Activated naive CD8-positive, alpha-beta T cell (primary cell): ENCODE measurements around the gene RPL34.
"Not testable (repeated sequence)": the region's sequence is repeated elsewhere in the genome, so short reads cannot be mapped to it uniquely, and the experiment has no call there.

Experiments
- H3K27ac Mint-ChIP-seq: one replicate; pipeline ENCODE4 v1.8.0; 2021; ENCODE audit warnings: mixed read lengths
- H3K27me3 Mint-ChIP-seq: one replicate; pipeline ENCODE4 v1.8.0; 2021; ENCODE audit warnings: mixed read lengths
- H3K36me3 Mint-ChIP-seq: one replicate; pipeline ENCODE4 v1.8.0; 2021; ENCODE audit warnings: mixed read lengths
- H3K4me1 Mint-ChIP-seq: one replicate; pipeline ENCODE4 v1.8.0; 2021; ENCODE audit warnings: low read depth, mixed read lengths
- H3K4me3 Mint-ChIP-seq: one replicate; pipeline ENCODE4 v1.8.0; 2021; ENCODE audit warnings: mild to moderate bottlenecking, mixed read lengths
- H3K9me3 Mint-ChIP-seq: one replicate; pipeline ENCODE4 v1.8.0; 2021; ENCODE audit warnings: low read depth, mixed read lengths

Gene RPL34

GRCh38 chr4:108620101-108620932 is at the start of gene RPL34:
Gene RPL34, plus strand, starts transcription at chr4:108620576. Its CDS starts 1,384 bp downstream, at chr4:108621960.
- H3K27me3 Mint-ChIP-seq = no peaks in the 10 kb centered on the region
- no peaks in the 10 kb centered on the region for H3K9me3 Mint-ChIP-seq
- peak within 1 kb of the TSS; percentile 100 for H3K4me3 Mint-ChIP-seq
- peak within 1 kb of the TSS; percentile 98 for H3K27ac Mint-ChIP-seq
- peaks cover 45% of the 10 kb centered on the region for H3K36me3 Mint-ChIP-seq
- peaks cover 62% of the 10 kb centered on the region for H3K4me1 Mint-ChIP-seq

- Mint-ChIP-seq H3K27ac (peak overlapping the region; percentile 2), H3K36me3 (peaks cover 2% of the 10 kb centered on the region), H3K4me1 (peaks cover 45% of the 10 kb centered on the region), H3K4me3 (no peak overlapping the region), H3K27me3 (no peaks in the 10 kb centered on the region), H3K9me3 (peaks cover 3% of the 10 kb centered on the region)
These were observed 49.3 kb upstream of the RPL34 start for GRCh38 chr4:108570993-108571569.

DNA sequence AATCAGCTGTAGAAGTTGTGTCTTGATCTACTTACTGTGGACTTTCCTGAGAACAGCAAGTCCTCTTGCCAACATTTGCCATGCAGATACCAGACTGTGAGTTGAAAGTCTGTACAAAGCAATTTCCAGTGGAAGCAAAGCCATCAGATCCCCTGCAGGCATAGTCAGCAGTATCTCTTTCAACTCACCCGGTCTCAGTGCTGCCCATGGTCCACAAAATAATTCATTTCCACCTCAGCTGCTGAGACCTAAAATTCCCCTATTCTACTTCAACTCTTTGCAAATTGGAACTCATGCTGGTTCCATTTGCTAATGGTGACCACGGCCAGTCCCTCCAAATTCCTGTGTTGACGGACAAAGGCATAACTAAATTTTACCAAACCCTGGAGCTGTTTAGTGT is 46.0 kb upstream of the RPL34 start:
- Mint-ChIP-seq H3K27me3 (no peaks in the 10 kb centered on the region), H3K27ac (no peak overlapping the region), H3K9me3 (peaks cover 2% of the 10 kb centered on the region), H3K4me1 (peaks cover 26% of the 10 kb centered on the region), H3K4me3 (no peak overlapping the region), H3K36me3 (peaks cover 2% of the 10 kb centered on the region)

DNA sequence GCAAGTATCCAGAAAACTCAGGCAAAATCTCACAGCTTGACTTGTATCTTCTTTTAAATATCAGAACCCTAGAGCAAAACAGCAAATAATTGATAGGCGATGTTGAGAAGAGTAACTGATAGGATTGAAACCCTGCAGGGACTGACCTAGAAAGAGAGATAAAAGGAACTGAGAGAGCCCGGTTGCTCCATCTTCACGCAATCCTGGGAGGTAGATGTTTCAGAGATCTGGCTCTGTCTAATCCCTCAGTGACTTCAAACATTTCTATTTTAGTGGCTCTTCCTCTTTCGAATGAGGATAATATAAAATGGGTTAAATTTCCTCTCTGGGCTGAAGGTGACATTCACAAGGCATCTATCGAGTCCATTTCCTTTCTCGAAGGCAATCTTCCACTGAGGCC is 39.3 kb upstream of the RPL34 start:
- H3K27me3 Mint-ChIP-seq = no peaks in the 10 kb centered on the region
- no peak overlapping the region for H3K4me3 Mint-ChIP-seq
- H3K27ac Mint-ChIP-seq = no peak overlapping the region
- H3K36me3 Mint-ChIP-seq = no peaks in the 10 kb centered on the region
- no peaks in the 10 kb centered on the region for H3K9me3 Mint-ChIP-seq
- H3K4me1 Mint-ChIP-seq = peaks cover 3% of the 10 kb centered on the region

DNA sequence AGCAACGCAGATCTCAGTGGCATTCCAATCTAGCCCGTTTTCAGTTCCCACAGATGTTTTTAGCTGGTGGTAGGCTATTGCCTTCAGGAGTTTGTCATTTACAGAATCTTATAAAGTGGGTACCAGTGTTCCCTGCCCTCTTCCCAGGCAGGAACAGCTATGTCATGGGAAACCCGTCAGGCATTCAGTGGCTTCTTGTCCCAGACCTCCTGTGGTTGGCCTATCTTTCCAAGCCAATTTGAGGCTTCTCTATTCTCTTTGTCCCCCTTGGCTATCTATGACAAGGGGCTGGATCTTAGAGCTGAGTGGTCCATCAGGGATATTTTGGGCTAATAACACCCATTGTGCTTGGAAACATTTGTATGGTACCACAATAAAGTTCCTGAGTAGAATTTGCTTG is 33.6 kb upstream of the RPL34 start:
- H3K4me3 Mint-ChIP-seq = no peak overlapping the region
- no peaks in the 10 kb centered on the region for H3K4me1 Mint-ChIP-seq
- H3K27ac Mint-ChIP-seq = no peak overlapping the region
- peaks cover 6% of the 10 kb centered on the region for H3K36me3 Mint-ChIP-seq
- H3K9me3 Mint-ChIP-seq = no peaks in the 10 kb centered on the region
- H3K27me3 Mint-ChIP-seq = no peaks in the 10 kb centered on the region

GRCh38 chr4:108588878-108589277 is 31.5 kb upstream of the RPL34 start:
- H3K27ac Mint-ChIP-seq = no peak overlapping the region
- H3K4me3 Mint-ChIP-seq = no peak overlapping the region
- H3K27me3 Mint-ChIP-seq = no peaks in the 10 kb centered on the region
- H3K9me3 Mint-ChIP-seq = no peaks in the 10 kb centered on the region
- peaks cover 9% of the 10 kb centered on the region for H3K36me3 Mint-ChIP-seq
- peaks cover 2% of the 10 kb centered on the region for H3K4me1 Mint-ChIP-seq

DNA sequence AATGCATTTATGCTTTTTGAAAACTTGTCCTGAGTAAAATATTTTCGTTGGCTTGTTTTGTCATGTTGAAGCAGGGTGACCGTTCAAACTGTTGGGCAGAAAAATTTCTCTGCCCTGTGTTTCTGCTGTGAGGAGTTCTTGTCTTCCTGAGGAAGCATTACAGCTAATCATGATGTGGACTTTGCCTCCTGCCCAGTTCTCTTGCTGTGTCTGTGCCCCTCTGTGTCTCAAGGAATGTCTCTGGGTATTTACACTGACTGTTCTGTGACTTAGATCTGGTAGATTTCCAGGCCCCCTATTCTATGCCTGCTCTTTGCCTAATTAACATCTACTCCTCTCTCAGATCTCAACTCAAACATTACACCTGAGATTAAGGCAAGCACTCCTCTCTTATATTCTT is 30.4 kb upstream of the RPL34 start:
- no peaks in the 10 kb centered on the region for H3K9me3 Mint-ChIP-seq
- no peaks in the 10 kb centered on the region for H3K27me3 Mint-ChIP-seq

DNA sequence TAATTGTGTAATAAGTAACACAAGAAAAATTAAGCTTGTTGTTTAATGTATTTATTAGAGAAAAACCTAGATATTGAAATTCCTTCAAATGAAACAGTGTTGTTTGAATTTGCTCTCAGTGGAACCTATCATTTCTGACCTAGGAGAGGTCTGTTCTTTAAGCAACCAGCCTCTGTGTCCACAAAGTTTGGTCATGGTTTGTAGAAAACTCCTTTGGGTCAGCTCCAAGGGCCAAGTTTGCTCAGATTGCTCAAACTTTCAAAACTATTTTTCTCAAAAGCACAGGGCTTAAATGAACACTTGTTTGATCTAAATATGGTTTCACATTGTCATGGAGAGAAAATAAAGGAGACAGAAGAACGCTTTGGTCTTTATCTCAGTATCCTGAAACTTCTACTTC is 29.6 kb upstream of the RPL34 start:
- Mint-ChIP-seq H3K36me3 (peaks cover 17% of the 10 kb centered on the region), H3K9me3 (no peaks in the 10 kb centered on the region), H3K4me3 (no peak overlapping the region), H3K4me1 (peaks cover 2% of the 10 kb centered on the region), H3K27me3 (no peaks in the 10 kb centered on the region), H3K27ac (no peak overlapping the region)

More for the DNA sequence above, 30.4 kb upstream of the RPL34 start:
- Mint-ChIP-seq H3K27ac (no peak overlapping the region), H3K36me3 (peaks cover 15% of the 10 kb centered on the region), H3K4me1 (peaks cover 2% of the 10 kb centered on the region), H3K4me3 (no peak overlapping the region)

DNA sequence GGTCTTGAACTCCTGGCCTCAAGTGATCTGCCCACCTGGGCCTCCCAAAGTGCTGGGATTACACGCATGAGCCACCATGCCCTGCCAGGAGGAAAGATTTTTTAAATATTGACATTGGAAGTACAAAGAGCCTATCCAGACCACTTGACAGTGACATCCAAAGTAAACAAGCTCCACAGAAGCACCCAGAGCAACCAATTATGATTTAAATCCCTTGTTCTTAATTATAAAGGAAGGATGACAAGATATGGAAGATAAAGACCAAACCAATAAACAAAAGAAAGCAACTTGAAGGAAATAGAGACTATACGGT is 27.7 kb upstream of the RPL34 start:
- H3K9me3 Mint-ChIP-seq = no peaks in the 10 kb centered on the region

GRCh38 chr4:108594296-108594695 is 26.1 kb upstream of the RPL34 start:
- H3K4me1 Mint-ChIP-seq, H3K27ac Mint-ChIP-seq, H3K4me3 Mint-ChIP-seq, H3K27me3 Mint-ChIP-seq, H3K9me3 Mint-ChIP-seq: not testable (repeated sequence)
- peaks cover 18% of the 10 kb centered on the region for H3K36me3 Mint-ChIP-seq

More for the DNA sequence above, 27.7 kb upstream of the RPL34 start:
- no peak overlapping the region for H3K27ac Mint-ChIP-seq
- no peaks in the 10 kb centered on the region for H3K27me3 Mint-ChIP-seq
- no peak overlapping the region for H3K4me3 Mint-ChIP-seq
- H3K4me1 Mint-ChIP-seq = peaks cover 2% of the 10 kb centered on the region
- peaks cover 18% of the 10 kb centered on the region for H3K36me3 Mint-ChIP-seq

DNA sequence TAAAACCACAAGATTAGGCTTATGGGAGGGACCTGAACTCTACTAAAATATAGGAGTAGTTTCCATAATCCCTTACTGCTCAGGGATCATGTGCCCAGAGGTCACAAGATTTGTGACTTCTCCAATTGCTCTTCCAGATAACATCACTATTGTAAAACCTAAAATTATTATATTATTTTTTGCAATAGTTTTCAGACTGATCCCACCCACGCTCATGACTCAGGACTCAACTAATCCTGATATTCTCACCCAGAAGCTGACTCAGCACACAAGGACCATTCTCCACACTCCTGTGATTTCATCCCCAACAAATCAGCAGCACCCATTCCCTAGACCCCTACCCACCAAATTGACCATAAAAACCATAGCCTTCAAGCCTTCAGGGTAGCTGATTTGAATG is 24.0 kb upstream of the RPL34 start:
- H3K27ac Mint-ChIP-seq = no peak overlapping the region
- H3K4me1 Mint-ChIP-seq = peaks cover 14% of the 10 kb centered on the region
- H3K27me3 Mint-ChIP-seq = no peaks in the 10 kb centered on the region
- H3K9me3 Mint-ChIP-seq = no peaks in the 10 kb centered on the region
- H3K4me3 Mint-ChIP-seq = no peak overlapping the region
- peaks cover 15% of the 10 kb centered on the region for H3K36me3 Mint-ChIP-seq

DNA sequence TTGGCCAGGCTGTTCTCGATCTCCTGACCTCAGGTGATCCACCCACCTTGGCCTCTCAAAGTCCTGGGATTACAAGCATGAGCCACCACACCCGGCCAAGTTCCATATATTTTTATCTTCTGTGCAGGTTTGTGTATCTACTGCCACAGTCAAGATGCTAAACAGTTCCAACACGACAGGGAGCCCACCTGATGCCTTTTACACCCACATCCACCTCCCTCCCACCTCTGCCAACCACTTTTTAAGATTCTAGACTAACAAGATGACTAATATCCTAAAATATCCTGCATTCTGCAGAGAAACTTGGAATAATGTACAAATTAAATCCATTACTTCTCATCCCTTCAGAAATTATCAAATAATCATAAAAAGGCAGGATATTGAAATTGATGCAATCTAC is 19.3 kb upstream of the RPL34 start:
- H3K4me1 Mint-ChIP-seq = peaks cover 22% of the 10 kb centered on the region
- H3K9me3 Mint-ChIP-seq = no peaks in the 10 kb centered on the region
- no peak overlapping the region for H3K27ac Mint-ChIP-seq
- no peaks in the 10 kb centered on the region for H3K27me3 Mint-ChIP-seq
- peaks cover 4% of the 10 kb centered on the region for H3K36me3 Mint-ChIP-seq
- peak overlapping the region; percentile 10 for H3K4me3 Mint-ChIP-seq

GRCh38 chr4:108601532-108601931 is 18.8 kb upstream of the RPL34 start:
- Mint-ChIP-seq H3K4me3 (peak overlapping the region; percentile 30), H3K4me1 (peaks cover 22% of the 10 kb centered on the region), H3K9me3 (no peaks in the 10 kb centered on the region), H3K36me3 (peaks cover 2% of the 10 kb centered on the region), H3K27ac (peak overlapping the region; percentile 77), H3K27me3 (no peaks in the 10 kb centered on the region)

DNA sequence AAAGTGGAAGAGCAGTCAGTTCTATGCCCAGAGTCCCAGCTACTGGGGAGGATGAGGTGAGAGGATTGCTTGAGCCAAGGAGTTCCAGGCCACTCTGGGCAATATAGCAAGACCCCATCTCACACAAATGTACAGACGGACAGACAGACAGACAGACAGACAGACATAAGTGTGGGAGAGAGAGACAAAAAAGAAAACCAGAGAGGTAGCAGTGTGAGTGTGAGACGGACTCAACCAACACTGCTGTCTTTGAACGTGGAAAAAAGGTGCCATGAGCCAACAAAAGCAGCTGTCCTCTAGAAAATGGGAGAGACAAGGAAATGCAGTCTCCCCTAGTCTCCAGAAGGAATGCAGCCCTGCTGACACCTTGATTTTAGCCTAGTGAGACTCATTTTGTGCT is 18.2 kb upstream of the RPL34 start:
- Mint-ChIP-seq H3K4me1 (peaks cover 22% of the 10 kb centered on the region), H3K36me3 (peaks cover 5% of the 10 kb centered on the region), H3K27me3 (no peaks in the 10 kb centered on the region), H3K9me3 (no peaks in the 10 kb centered on the region), H3K4me3 (no peak overlapping the region), H3K27ac (peak overlapping the region; percentile 77)

- Mint-ChIP-seq H3K4me1 (peaks cover 11% of the 10 kb centered on the region), H3K36me3 (peaks cover 13% of the 10 kb centered on the region), H3K27ac (no peak overlapping the region), H3K4me3 (no peak overlapping the region), H3K9me3 (no peaks in the 10 kb centered on the region), H3K27me3 (no peaks in the 10 kb centered on the region)
These were observed 13.1 kb upstream of the RPL34 start for GRCh38 chr4:108607079-108607815.
